ENCODE results near the gene NDUFS7. TPM values are rescaled to one million over a fixed set of nuclear protein-coding genes. Genes with fewer than 3 reads are reported as not detected.
"Not testable (repeated sequence)": the region's sequence is repeated elsewhere in the genome, so short reads cannot be mapped to it uniquely, and the experiment has no call there.

Gene NDUFS7
- total and polyA plus RNA-seq, 2 donors, result 26.4 to 173 TPM

DNA sequence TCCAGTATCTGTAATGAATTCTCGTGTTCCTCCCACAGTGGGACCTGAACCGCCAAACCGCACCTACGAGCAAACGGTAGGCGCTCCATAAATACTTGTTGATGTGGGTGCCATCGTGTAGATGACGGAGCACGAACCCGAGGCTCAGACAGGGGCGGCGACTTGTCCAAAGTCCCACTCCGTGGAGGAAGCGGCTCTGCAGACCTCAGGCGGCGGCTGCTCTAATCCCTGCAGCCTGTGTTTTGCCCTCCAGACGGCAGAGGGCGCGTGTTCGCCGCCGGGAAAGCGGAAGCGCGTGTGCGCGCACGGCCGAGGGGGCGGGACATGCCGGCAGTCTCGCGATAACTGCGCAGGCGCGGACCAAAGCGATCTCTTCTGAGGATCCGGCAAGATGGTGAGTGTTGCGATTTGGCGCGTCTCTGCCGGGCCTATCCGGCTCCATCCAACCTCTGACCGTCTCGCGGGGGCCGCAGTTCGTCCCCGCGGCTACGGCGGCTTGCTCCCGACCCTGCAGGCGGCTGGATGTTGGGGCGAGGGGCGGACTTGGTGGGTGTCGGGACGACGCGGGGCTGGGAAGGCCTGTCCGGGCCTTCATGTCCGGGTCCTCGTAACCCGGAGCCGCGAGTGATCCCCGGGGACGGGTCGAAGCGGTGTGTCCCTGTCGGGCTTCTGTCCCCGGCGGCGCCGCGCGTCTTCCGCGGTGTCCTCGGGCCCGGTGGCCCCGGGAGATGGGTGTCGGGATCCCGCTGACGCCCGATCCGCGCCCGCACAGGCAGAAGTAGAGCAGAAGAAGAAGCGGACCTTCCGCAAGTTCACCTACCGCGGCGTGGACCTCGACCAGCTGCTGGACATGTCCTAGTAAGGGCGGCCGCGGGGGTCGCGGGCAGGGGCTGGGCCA lies 54.6 kb downstream of the NDUFS7 start, which contains the start of gene RPS15:
TSS of gene RPS15 (plus strand) at position 362 of the 898 bp plus-strand sequence. CDS start at position 392, 30 bp downstream.
- peak; percentile 84 for DNase-seq (ENCODE audit: extremely low spot score)
- 1% methylated on average over 100 of the region's 100 CpGs for WGBS
- H3K27ac ChIP-seq (ENCODE audit: low read depth), result peak within 1 kb of the TSS; percentile 82
- H3K36me3 ChIP-seq (ENCODE audit: insufficient read depth), result peaks cover 9% of the 10 kb centered on the region
- no peaks in the 10 kb centered on the region for H3K4me1 ChIP-seq (ENCODE audit: insufficient read depth)
- peak within 1 kb of the TSS; percentile 95 for H3K4me3 ChIP-seq (ENCODE audit: low read depth, low read length)

DNA sequence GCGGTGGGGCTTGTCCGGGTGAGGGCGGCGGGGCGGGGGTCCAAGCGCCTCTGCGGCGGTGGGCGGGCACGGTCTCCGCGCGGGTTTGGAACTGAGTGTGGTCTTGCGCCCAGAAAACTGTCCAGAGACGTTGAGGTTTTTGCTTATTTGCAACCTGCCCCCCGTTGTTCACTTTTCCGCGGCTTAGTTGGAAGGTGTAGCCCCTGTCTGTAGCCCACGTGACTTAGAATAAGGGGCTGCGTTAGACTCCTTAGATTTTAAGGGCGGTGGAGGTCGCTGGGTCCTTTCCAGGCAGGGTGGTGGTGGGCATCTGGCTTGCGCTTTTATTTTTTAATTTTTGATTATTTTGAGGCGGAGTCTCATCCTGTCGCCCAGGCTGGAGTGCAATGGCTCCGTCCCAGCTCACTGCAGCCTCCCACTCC lies 55.2 kb downstream of the NDUFS7 start:
- peak overlapping the region; percentile 95 for H3K4me3 ChIP-seq (ENCODE audit: low read depth, low read length)
- 1% methylated on average over 26 of the region's 26 CpGs for WGBS
- no peak overlapping the region for H3K27ac ChIP-seq (ENCODE audit: low read depth)
- H3K36me3 ChIP-seq (ENCODE audit: insufficient read depth), result peaks cover 4% of the 10 kb centered on the region
- no peak for DNase-seq (ENCODE audit: extremely low spot score)
- no peaks in the 10 kb centered on the region for H3K4me1 ChIP-seq (ENCODE audit: insufficient read depth)

DNA sequence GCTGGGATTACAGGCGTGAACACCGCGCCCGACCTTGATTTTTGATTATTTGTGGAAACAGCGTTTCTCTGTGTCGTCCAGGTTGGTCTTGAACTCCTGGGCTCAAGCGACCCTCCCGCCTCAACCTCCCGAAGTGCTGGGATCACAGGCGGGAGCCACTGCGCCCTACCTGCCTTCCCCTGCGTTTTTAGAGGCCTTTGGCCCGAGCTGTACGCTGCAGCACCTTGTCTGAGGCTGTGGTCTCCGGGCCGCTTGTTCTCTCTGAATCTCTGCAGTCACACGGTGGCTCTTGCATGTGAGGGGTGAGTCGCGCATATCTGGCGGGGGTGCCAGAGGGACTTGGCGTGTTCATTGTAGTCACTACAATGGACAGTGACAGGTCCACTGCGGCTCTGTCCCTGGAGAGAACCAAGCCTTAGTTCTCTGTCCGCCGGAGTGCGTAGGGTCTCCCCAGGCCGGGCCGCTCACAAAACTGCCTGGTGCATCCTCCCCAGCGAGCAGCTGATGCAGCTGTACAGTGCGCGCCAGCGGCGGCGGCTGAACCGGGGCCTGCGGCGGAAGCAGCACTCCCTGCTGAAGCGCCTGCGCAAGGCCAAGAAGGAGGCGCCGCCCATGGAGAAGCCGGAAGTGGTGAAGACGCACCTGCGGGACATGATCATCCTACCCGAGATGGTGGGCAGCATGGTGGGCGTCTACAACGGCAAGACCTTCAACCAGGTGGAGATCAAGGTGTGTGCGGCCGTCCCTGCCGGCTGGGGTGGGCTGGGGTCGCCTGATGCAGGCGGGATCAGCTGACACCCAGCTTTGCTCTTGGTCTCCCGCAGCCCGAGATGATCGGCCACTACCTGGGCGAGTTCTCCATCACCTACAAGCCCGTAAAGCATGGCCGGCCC lies 56.1 kb downstream of the NDUFS7 start:
- WGBS, result 82% methylated on average over 57 of the region's 57 CpGs
- not testable (repeated sequence) for DNase-seq (ENCODE audit: extremely low spot score); H3K4me1 ChIP-seq (ENCODE audit: insufficient read depth); H3K4me3 ChIP-seq (ENCODE audit: low read depth, low read length); H3K27ac ChIP-seq (ENCODE audit: low read depth); H3K36me3 ChIP-seq (ENCODE audit: insufficient read depth)

DNA sequence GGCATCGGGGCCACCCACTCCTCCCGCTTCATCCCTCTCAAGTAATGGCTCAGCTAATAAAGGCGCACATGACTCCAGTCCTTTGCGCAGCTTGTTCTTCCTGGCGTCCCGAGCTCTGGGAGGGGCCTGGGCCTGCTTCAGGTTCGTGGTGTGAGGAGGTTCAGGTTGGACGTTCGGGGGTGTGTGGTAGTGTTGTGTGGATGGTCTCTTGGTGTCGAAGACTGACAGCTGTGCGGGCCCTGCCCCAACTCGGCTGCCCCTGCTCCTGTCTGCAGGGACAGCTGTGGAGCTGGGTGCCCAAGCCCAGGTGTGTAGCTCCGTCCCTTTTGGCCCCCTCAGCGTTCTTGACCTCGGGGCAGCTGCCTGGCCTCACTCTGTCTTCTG lies 56.7 kb downstream of the NDUFS7 start:
- H3K4me3 ChIP-seq (ENCODE audit: low read depth, low read length), result no peak overlapping the region
- 87% methylated on average over 15 of the region's 15 CpGs for WGBS
- H3K27ac ChIP-seq (ENCODE audit: low read depth), result no peak overlapping the region
- DNase-seq (ENCODE audit: extremely low spot score), result no peak
- peaks cover 2% of the 10 kb centered on the region for H3K4me1 ChIP-seq (ENCODE audit: insufficient read depth)
- peaks cover 4% of the 10 kb centered on the region for H3K36me3 ChIP-seq (ENCODE audit: insufficient read depth)

DNA sequence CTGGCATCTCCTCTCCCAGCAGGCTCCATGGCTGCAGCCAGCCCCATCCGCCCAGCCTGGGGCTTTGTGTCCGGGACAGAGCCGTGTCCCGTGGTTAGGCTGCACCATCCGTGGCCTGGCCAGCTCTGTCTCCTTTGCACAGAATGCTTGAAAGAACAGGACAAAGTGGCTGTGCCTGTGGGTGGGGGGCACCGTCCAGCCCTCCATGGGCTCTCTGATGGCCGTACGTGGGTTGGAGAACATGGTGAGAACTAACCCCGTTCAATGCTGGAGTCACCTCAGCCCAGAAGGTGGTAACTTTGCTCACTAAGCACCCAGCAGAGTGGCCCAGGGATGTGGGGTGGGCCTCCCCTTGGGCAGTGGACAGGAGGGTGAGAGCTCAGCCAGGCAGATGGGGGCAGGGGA lies 57.3 kb downstream of the NDUFS7 start:
- Histone ChIP-seq H3K4me1 (ENCODE audit: insufficient read depth) (peaks cover 3% of the 10 kb centered on the region), H3K36me3 (ENCODE audit: insufficient read depth) (peaks cover 4% of the 10 kb centered on the region), H3K27ac (ENCODE audit: low read depth) (no peak overlapping the region), H3K4me3 (ENCODE audit: low read depth, low read length) (no peak overlapping the region)
- 92% methylated on average over 9 of the region's 9 CpGs for WGBS
- no peak for DNase-seq (ENCODE audit: extremely low spot score)

DNA sequence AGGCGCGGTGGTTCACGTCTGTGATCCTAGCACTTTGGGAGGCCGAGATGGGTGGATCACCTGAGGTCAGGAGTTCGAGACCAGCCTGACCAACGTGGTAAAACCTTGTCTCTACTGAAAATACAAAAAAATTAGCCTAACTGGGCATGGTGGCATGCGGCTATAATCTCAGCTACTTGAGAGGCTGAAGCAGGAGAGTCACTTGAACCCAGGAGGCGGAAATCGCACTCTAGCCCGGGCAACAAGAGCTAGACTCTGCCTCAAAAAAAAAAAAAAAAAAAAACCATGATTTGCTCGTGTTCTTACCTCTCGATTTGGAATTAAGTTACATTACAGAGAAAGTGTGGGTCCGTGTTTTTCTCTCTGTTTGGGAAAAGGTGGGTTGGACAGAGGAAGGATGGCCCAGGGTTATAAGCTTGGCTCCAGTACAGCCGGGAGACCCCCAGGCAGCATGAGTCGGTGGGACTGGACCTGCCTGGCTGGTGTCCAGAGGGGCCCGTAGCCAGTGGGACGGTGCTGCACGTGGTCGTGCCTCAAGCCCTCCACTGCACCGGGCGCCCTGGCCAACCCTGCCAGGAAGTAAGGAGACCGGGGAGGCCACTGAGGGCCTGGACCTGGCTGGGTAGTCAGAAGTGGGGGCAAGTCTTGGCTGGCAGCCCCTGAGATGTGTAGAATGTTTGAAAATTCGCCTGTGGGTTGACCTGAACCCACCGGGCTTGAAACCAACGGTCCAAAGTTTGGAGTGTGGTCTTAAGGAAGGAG lies 58.2 kb downstream of the NDUFS7 start:
- H3K4me1 ChIP-seq (ENCODE audit: insufficient read depth), result peaks cover 5% of the 10 kb centered on the region
- no peak overlapping the region for H3K27ac ChIP-seq (ENCODE audit: low read depth)
- WGBS, result 84% methylated on average over 25 of the region's 25 CpGs
- DNase-seq (ENCODE audit: extremely low spot score), result no peak
- H3K4me3 ChIP-seq (ENCODE audit: low read depth, low read length), result no peak overlapping the region
- peaks cover 4% of the 10 kb centered on the region for H3K36me3 ChIP-seq (ENCODE audit: insufficient read depth)

Other genes with a start within 250 kb of the NDUFS7 start
- 7.6 TPM for gene SBNO2, start 209.6 kb upstream of the NDUFS7 start, total RNA-seq
- gene SBNO2, start 209.6 kb upstream of the NDUFS7 start, polyA plus RNA-seq, result 44.8 TPM
- 31.7 TPM for gene STK11, start 178.1 kb upstream of the NDUFS7 start, total RNA-seq
- 56.5 TPM for gene STK11, start 178.1 kb upstream of the NDUFS7 start, polyA plus RNA-seq
- gene CBARP, start 145.9 kb upstream of the NDUFS7 start, total RNA-seq, result 0.53 TPM
- gene CBARP, start 145.9 kb upstream of the NDUFS7 start, polyA plus RNA-seq, result 0.43 TPM
- 9.5 TPM for gene ATP5F1D, start 142.2 kb upstream of the NDUFS7 start, total RNA-seq
- gene ATP5F1D, start 142.2 kb upstream of the NDUFS7 start, polyA plus RNA-seq, result 236 TPM
- gene MIDN, start 135.3 kb upstream of the NDUFS7 start, total RNA-seq, result 12.2 TPM
- gene MIDN, start 135.3 kb upstream of the NDUFS7 start, polyA plus RNA-seq, result 64.3 TPM
- 267 TPM for gene CIRBP, start 114.6 kb upstream of the NDUFS7 start, total RNA-seq
- gene CIRBP, start 114.6 kb upstream of the NDUFS7 start, polyA plus RNA-seq, result 536 TPM
- gene FAM174C, start 108.4 kb upstream of the NDUFS7 start, total RNA-seq, result 4.9 TPM
- gene FAM174C, start 108.4 kb upstream of the NDUFS7 start, polyA plus RNA-seq, result 55.9 TPM
- gene EFNA2, start 98.0 kb upstream of the NDUFS7 start, total RNA-seq, result 0.32 TPM
- gene EFNA2, start 98.0 kb upstream of the NDUFS7 start, polyA plus RNA-seq, result 0.09 TPM
- gene GAMT, start 17.6 kb downstream of the NDUFS7 start, total RNA-seq, result 10.3 TPM
- 18.5 TPM for gene GAMT, start 17.6 kb downstream of the NDUFS7 start, polyA plus RNA-seq
- 37.0 TPM for gene DAZAP1, start 23.7 kb downstream of the NDUFS7 start, total RNA-seq
- 71.5 TPM for gene DAZAP1, start 23.7 kb downstream of the NDUFS7 start, polyA plus RNA-seq
- gene RPS15, start 54.5 kb downstream of the NDUFS7 start, total RNA-seq, result 507 TPM
- gene RPS15, start 54.5 kb downstream of the NDUFS7 start, polyA plus RNA-seq, result 3,233 TPM
- gene APC2, start 66.2 kb downstream of the NDUFS7 start, total RNA-seq, result 1.2 TPM
- 0.66 TPM for gene APC2, start 66.2 kb downstream of the NDUFS7 start, polyA plus RNA-seq
- 15.0 TPM for gene C19orf25, start 95.3 kb downstream of the NDUFS7 start, total RNA-seq
- gene C19orf25, start 95.3 kb downstream of the NDUFS7 start, polyA plus RNA-seq, result 40.5 TPM
- gene PCSK4, start 106.4 kb downstream of the NDUFS7 start, total RNA-seq, result 1.6 TPM
- gene PCSK4, start 106.4 kb downstream of the NDUFS7 start, polyA plus RNA-seq, result 2.7 TPM
- gene REEP6, start 107.3 kb downstream of the NDUFS7 start, total RNA-seq, result 4.9 TPM
- gene REEP6, start 107.3 kb downstream of the NDUFS7 start, polyA plus RNA-seq, result 11.3 TPM
- gene ADAMTSL5, start 129.1 kb downstream of the NDUFS7 start, total RNA-seq, result 4.1 TPM
- gene ADAMTSL5, start 129.1 kb downstream of the NDUFS7 start, polyA plus RNA-seq, result 9.4 TPM
- gene PLK5, start 140.2 kb downstream of the NDUFS7 start, total RNA-seq, result 0.37 TPM
- 2.3 TPM for gene PLK5, start 140.2 kb downstream of the NDUFS7 start, polyA plus RNA-seq
- gene MEX3D, start 184.4 kb downstream of the NDUFS7 start, total RNA-seq, result 24.2 TPM
- 19.1 TPM for gene MEX3D, start 184.4 kb downstream of the NDUFS7 start, polyA plus RNA-seq
- gene MBD3, start 209.0 kb downstream of the NDUFS7 start, total RNA-seq, result 32.5 TPM
- gene MBD3, start 209.0 kb downstream of the NDUFS7 start, polyA plus RNA-seq, result 76.4 TPM
- 33.3 TPM for gene UQCR11, start 221.6 kb downstream of the NDUFS7 start, total RNA-seq
- gene UQCR11, start 221.6 kb downstream of the NDUFS7 start, polyA plus RNA-seq, result 144 TPM

Measured in urinary bladder (tissue), 4 donors.